Posterior vena cava (tissue), 2 donors: Measurements from ENCODE around the gene SOBP. TPM values are rescaled to one million over a fixed set of nuclear protein-coding genes. Genes with fewer than 3 reads are reported as not detected.

Source experiments
- DNase-seq: peaks from one replicate; pipeline ENCODE4 v3.0.0-alpha.2; 2020; ENCODE audit warnings: low spot score
- intact Hi-C, 2 donors: fragments of 100-400 bp; cut with DNase I; formaldehyde crosslinking; loops; one replicate each; pipeline versions ENCODE4 v1.14.1 to v1.14.2; 2022 to 2023
- total RNA-seq, 2 donors: library from RNA; stranded (reverse); fragmentation: NEBNext Ultra II Directional; extraction: Animal tissue kit (Norgen Biotek cat#: 25700); gene quantifications; one replicate each; pipeline ENCODE4 v1.2.1, GENCODE V29; 2021
- donor health status: DM: yes; HTN: yes; CAD: no.
- donor health status: DM: yes; HTN: yes; CAD: no.

Gene SOBP
- total RNA-seq, 2 donors from 2014 or later = 18.7 to 20.0 TPM

GRCh38 chr6:107645740-107646139 is 155.8 kb downstream of the SOBP start:
- intact Hi-C loops = no loop called here
- no peak for DNase-seq

GRCh38 chr6:107646176-107646575 is 156.3 kb downstream of the SOBP start:
- intact Hi-C loops = no loop called here
- DNase-seq = peak; percentile 91

- intact Hi-C loops = no loop called here
- DNase-seq = no peak
Observed at GRCh38 chr6:107646776-107647438, 157.0 kb downstream of the SOBP start.

- DNase-seq = no peak
- intact Hi-C loops = no loop called here
Observed at GRCh38 chr6:107647439-107647948, 157.6 kb downstream of the SOBP start.

- no peak for DNase-seq
Observed at GRCh38 chr6:107648983-107649382, 159.1 kb downstream of the SOBP start.

GRCh38 chr6:107652526-107653182 is 162.7 kb downstream of the SOBP start:
- intact Hi-C loops = no loop called here
- no peak for DNase-seq

More at GRCh38 chr6:107648983-107649382, 159.1 kb downstream of the SOBP start:
- intact Hi-C loops = no loop called here

- intact Hi-C loops = no loop called here
- DNase-seq = no peak
Observed at GRCh38 chr6:107653183-107653580, 163.3 kb downstream of the SOBP start.

GRCh38 chr6:107653861-107654394 is 164.0 kb downstream of the SOBP start:
- intact Hi-C loops = no loop called here
- DNase-seq = no peak

- no peak for DNase-seq
- intact Hi-C loops = no loop called here
Observed at GRCh38 chr6:107654764-107655163, 164.8 kb downstream of the SOBP start.

- no peak for DNase-seq
- intact Hi-C loops = no loop called here
Observed at GRCh38 chr6:107655245-107655644, 165.3 kb downstream of the SOBP start.

GRCh38 chr6:107655864-107656263 is 165.9 kb downstream of the SOBP start:
- intact Hi-C loops = no loop called here
- DNase-seq = no peak

- intact Hi-C loops = no loop called here
- no peak for DNase-seq
Observed at GRCh38 chr6:107656401-107656800, 166.5 kb downstream of the SOBP start.

- DNase-seq = no peak
- intact Hi-C loops = no loop called here
Observed at GRCh38 chr6:107656883-107657282, 167.0 kb downstream of the SOBP start.

- intact Hi-C loops = no loop called here
- no peak for DNase-seq
Observed at GRCh38 chr6:107657373-107657754, 167.4 kb downstream of the SOBP start.

GRCh38 chr6:107657755-107658461 is 168.0 kb downstream of the SOBP start:
- intact Hi-C loops = no loop called here
- no peak for DNase-seq

- DNase-seq = no peak
- intact Hi-C loops = no loop called here
Observed at GRCh38 chr6:107658920-107659865, 169.3 kb downstream of the SOBP start.

- no peak for DNase-seq
- intact Hi-C loops = no loop called here
Observed at GRCh38 chr6:107660839-107661238, 170.9 kb downstream of the SOBP start.

- DNase-seq = no peak
- intact Hi-C loops = no loop called here
Observed at GRCh38 chr6:107661291-107661690, 171.4 kb downstream of the SOBP start.

GRCh38 chr6:107662333-107662732 is 172.4 kb downstream of the SOBP start:
- intact Hi-C loops = no loop called here
- DNase-seq = no peak
